Astrocyte (in vitro differentiated cells and primary cell): Measurements from ENCODE around the gene IL5RA. TPM values are rescaled to one million over a fixed set of nuclear protein-coding genes. Genes with fewer than 3 reads are reported as not detected.

Source experiments
- DNase-seq: peaks from one replicate; pipeline ENCODE4 v3.0.0-alpha.2; 2010; ENCODE audit warnings: low read depth
- FAIRE-seq: peaks from 2 replicates; lab custom pipeline; 2011; peaks lifted over from hg19 to GRCh38; lab: Jason Lieb, UNC
- H2AFZ ChIP-seq: 2 replicates; pipeline ENCODE4 v1.6.0; 2012; ENCODE audit warnings: low read depth, low read length, inconsistent platforms
- H3K27ac ChIP-seq: 2 replicates; pipeline ENCODE4 v1.5.1; 2011; ENCODE audit warnings: low read depth, low read length, inconsistent platforms
- H3K27me3 ChIP-seq: 2 replicates; pipeline ENCODE4 v1.6.0; 2011; ENCODE audit warnings: low read length, inconsistent platforms; ENCODE audit not compliant: insufficient read depth
- H3K36me3 ChIP-seq: 2 replicates; pipeline ENCODE4 v1.5.1; 2011; ENCODE audit warnings: low read length, inconsistent platforms; ENCODE audit not compliant: insufficient read depth
- H3K4me1 ChIP-seq: 2 replicates; pipeline ENCODE4 v1.5.1; 2011; ENCODE audit warnings: low read length, inconsistent platforms; ENCODE audit not compliant: insufficient read depth
- H3K4me2 ChIP-seq: 2 replicates; pipeline ENCODE4 v1.6.0; 2012; ENCODE audit warnings: low read length, inconsistent platforms
- H3K4me3 ChIP-seq: 2 replicates; pipeline ENCODE4 v1.5.1; 2011; ENCODE audit warnings: low read depth, mild to moderate bottlenecking, low read length, inconsistent platforms; ENCODE audit not compliant: insufficient read depth
- H3K79me2 ChIP-seq: 2 replicates; pipeline ENCODE4 v1.6.0; 2012; ENCODE audit warnings: mild to moderate bottlenecking, low read length, inconsistent platforms; ENCODE audit not compliant: insufficient read depth
- H3K9ac ChIP-seq: 2 replicates; pipeline ENCODE4 v1.6.0; 2012; ENCODE audit warnings: mild to moderate bottlenecking, low read length, inconsistent platforms
- H3K9me3 ChIP-seq: 2 replicates; pipeline ENCODE4 v1.5.1; 2012; ENCODE audit warnings: low read depth, mild to moderate bottlenecking, low read length, inconsistent platforms; ENCODE audit not compliant: insufficient read depth
- H4K20me1 ChIP-seq: 2 replicates; pipeline ENCODE4 v1.6.0; 2012; ENCODE audit warnings: low read length, inconsistent platforms; ENCODE audit not compliant: insufficient read depth
- H3K27ac Mint-ChIP-seq: one replicate; pipeline ENCODE4 v1.8.0; 2021; ENCODE audit warnings: mild to moderate bottlenecking, mixed read lengths; ENCODE audit not compliant: unreplicated experiment
- H3K27me3 Mint-ChIP-seq: one replicate; pipeline ENCODE4 v1.8.0; 2021; ENCODE audit warnings: low read depth, mixed read lengths; ENCODE audit not compliant: unreplicated experiment
- H3K36me3 Mint-ChIP-seq: one replicate; pipeline ENCODE4 v1.8.0; 2021; ENCODE audit warnings: low read depth, mixed read lengths; ENCODE audit not compliant: unreplicated experiment
- H3K4me1 Mint-ChIP-seq: one replicate; pipeline ENCODE4 v1.8.0; 2021; ENCODE audit warnings: low read depth, mixed read lengths; ENCODE audit not compliant: unreplicated experiment
- H3K4me3 Mint-ChIP-seq: one replicate; pipeline ENCODE4 v1.8.0; 2021; ENCODE audit warnings: mild to moderate bottlenecking, moderate library complexity, mixed read lengths; ENCODE audit not compliant: unreplicated experiment
- H3K9me3 Mint-ChIP-seq: one replicate; pipeline ENCODE4 v1.8.0; 2021; ENCODE audit warnings: mild to moderate bottlenecking, mixed read lengths; ENCODE audit not compliant: unreplicated experiment
- CTCF ChIP-seq: IDR thresholded peaks from 2 replicates; pipeline ENCODE4 v1.5.1; 2011; ENCODE audit warnings: low read depth, mild to moderate bottlenecking, inconsistent platforms, low read length, moderate library complexity; ENCODE audit not compliant: insufficient read depth
- EZH2 ChIP-seq: IDR thresholded peaks from 2 replicates; pipeline ENCODE4 v1.6.1; 2012; ENCODE audit warnings: mild to moderate bottlenecking, low read length, inconsistent platforms; ENCODE audit not compliant: insufficient read depth
- total RNA-seq: library from RNA; stranded (reverse); gene quantifications from 2 replicates; pipeline ENCODE4 v1.2.1, GENCODE V29; 2021

The IL5RA gene
- total RNA-seq, 1 donor from 2014 or later = not detected

GRCh38 chr3:3145831-3146230 is 35.7 kb upstream of the IL5RA start:
- no peaks in the 10 kb centered on the region for H3K27me3 ChIP-seq
- no peaks in the 10 kb centered on the region for H3K79me2 ChIP-seq
- H3K4me3 ChIP-seq = no peak overlapping the region
- peaks cover 4% of the 10 kb centered on the region for H3K4me1 ChIP-seq
- peak; percentile 71 for DNase-seq
- H4K20me1 ChIP-seq = peaks cover 12% of the 10 kb centered on the region
- peaks cover 77% of the 10 kb centered on the region for H3K36me3 ChIP-seq
- Mint-ChIP-seq H3K4me1 (peaks cover 5% of the 10 kb centered on the region), H3K27ac (peak overlapping the region; percentile 34), H3K36me3 (peaks cover 15% of the 10 kb centered on the region), H3K4me3 (no peak overlapping the region), H3K9me3 (no peaks in the 10 kb centered on the region), H3K27me3 (no peaks in the 10 kb centered on the region)
- no peak overlapping the region for H3K9ac ChIP-seq
- H3K4me2 ChIP-seq = no peak overlapping the region
- H3K9me3 ChIP-seq = no peaks in the 10 kb centered on the region
- TF ChIP-seq EZH2 = no peak
- TF ChIP-seq CTCF = no peak
- no peak overlapping the region for H2AFZ ChIP-seq
- H3K27ac ChIP-seq = no peak overlapping the region
- no peak for FAIRE-seq

DNA sequence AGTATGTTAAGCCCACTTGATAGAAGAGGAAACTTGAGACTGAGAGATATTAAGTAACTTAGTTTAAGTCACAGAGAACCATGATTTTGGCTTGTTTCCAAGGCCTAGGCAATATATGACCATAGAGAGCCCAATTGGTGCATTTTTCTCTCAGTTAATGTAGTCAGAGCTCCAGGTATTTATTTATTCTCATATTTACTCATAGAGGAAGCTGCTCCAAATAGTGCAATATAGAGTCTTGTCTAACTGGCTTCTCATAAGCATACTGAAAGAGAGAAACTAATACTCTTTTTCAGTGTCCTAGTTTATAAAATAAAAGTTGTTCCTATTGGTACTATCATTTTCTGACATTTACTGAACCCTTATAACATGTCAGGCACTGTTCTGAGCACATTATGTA is 31.8 kb upstream of the IL5RA start:
- Histone ChIP-seq H3K4me3 (no peak overlapping the region), H2AFZ (no peak overlapping the region), H3K79me2 (peaks cover 7% of the 10 kb centered on the region), H3K36me3 (peaks cover 65% of the 10 kb centered on the region), H3K4me1 (peaks cover 4% of the 10 kb centered on the region), H3K9me3 (no peaks in the 10 kb centered on the region), H3K27ac (no peak overlapping the region), H4K20me1 (peaks cover 29% of the 10 kb centered on the region), H3K4me2 (no peak overlapping the region), H3K9ac (no peak overlapping the region), H3K27me3 (no peaks in the 10 kb centered on the region)
- TF ChIP-seq EZH2 (no peak), CTCF (no peak)
- Mint-ChIP-seq H3K4me3 (no peak overlapping the region), H3K9me3 (no peaks in the 10 kb centered on the region), H3K36me3 (peaks cover 15% of the 10 kb centered on the region), H3K27ac (no peak overlapping the region), H3K4me1 (peaks cover 5% of the 10 kb centered on the region), H3K27me3 (no peaks in the 10 kb centered on the region)
- DNase-seq (no peak), FAIRE-seq (no peak)

GRCh38 chr3:3137526-3137925 is 27.4 kb upstream of the IL5RA start:
- FAIRE-seq (no peak), DNase-seq (no peak)
- H3K27me3 ChIP-seq = no peaks in the 10 kb centered on the region
- H3K36me3 ChIP-seq = peaks cover 41% of the 10 kb centered on the region
- peaks cover 50% of the 10 kb centered on the region for H4K20me1 ChIP-seq
- no peak overlapping the region for H3K4me3 Mint-ChIP-seq
- no peaks in the 10 kb centered on the region for H3K27me3 Mint-ChIP-seq
- H3K4me2 ChIP-seq = no peak overlapping the region
- no peaks in the 10 kb centered on the region for H3K4me1 ChIP-seq
- no peak overlapping the region for H3K27ac ChIP-seq
- H3K9me3 ChIP-seq = no peaks in the 10 kb centered on the region
- no peak overlapping the region for H2AFZ ChIP-seq
- peaks cover 51% of the 10 kb centered on the region for H3K79me2 ChIP-seq
- peaks cover 10% of the 10 kb centered on the region for H3K4me1 Mint-ChIP-seq
- TF ChIP-seq CTCF = no peak
- no peak for TF ChIP-seq EZH2
- no peaks in the 10 kb centered on the region for H3K36me3 Mint-ChIP-seq
- H3K9me3 Mint-ChIP-seq = no peaks in the 10 kb centered on the region
- H3K9ac ChIP-seq = no peak overlapping the region
- no peak overlapping the region for H3K4me3 ChIP-seq
- no peak overlapping the region for H3K27ac Mint-ChIP-seq
